ENCODE data around the gene ARID5B. TPM values are rescaled to one million over a fixed set of nuclear protein-coding genes. Genes with fewer than 3 reads are reported as not detected.
A peak's percentile ranks its signal among the peaks of the same experiment; 100 is the strongest.

The ARID5B gene
- total and polyA plus RNA-seq, 2 donors (not counting 3 experiments of a cell fraction or from before 2014, with no cell fraction given) = 5.6 to 8.9 TPM

GRCh38 chr10:61942604-61943461, 41.3 kb downstream of the ARID5B start:
- DNase-seq (ENCODE audit: low read depth, low spot score) = peak; percentile 61
- no peaks in the 10 kb centered on the region for H3K9me3 ChIP-seq (replicated peaks; ENCODE audit: control insufficient read depth, insufficient read depth, low read length)

More at GRCh38 chr10:61942604-61943461, 41.3 kb downstream of the ARID5B start:
- peaks cover 42% of the 10 kb centered on the region for H3K4me1 ChIP-seq (ENCODE audit: control insufficient read depth, extremely low read depth, insufficient read depth, low read length)
- H2AFZ ChIP-seq (ENCODE audit: low read depth, low read length) = peak overlapping the region; percentile 78
- dilution Hi-C loops (cut with MboI; ENCODE audit: extremely low pct_ligation_motif_present, low sequenced_read_pairs) (no loop called here), intact Hi-C loops (cut with micrococcal nuclease) (loop anchor here (1.0 to 5.0 kb wide), 3 partner anchors 39 to 229 kb away; no protein-coding TSS in a partner anchor)
- H3K9me1 ChIP-seq (replicated peaks; ENCODE audit: control insufficient read depth, extremely low read depth, insufficient read depth, low read length) = no peaks in the 10 kb centered on the region
- TSS peak; percentile 82 for BruUV-seq (replicated peaks)
- CTCF ChIA-PET = interaction anchor here (1.0 to 2.5 kb wide), 9 partner anchors 9 to 302 kb away, joined by 3 to 12 read pairs (median 5); no protein-coding TSS in a partner anchor
- peak overlapping the region; percentile 91 for H3K4me2 ChIP-seq (ENCODE audit: insufficient read depth, low read length)
- H3K9ac ChIP-seq (replicated peaks; ENCODE audit: extremely low read depth, insufficient read depth, low read length) = peak overlapping the region; percentile 80
- no peaks in the 10 kb centered on the region for H3K79me2 ChIP-seq (ENCODE audit: control insufficient read depth, insufficient read depth, low read length)
- H3K27ac ChIP-seq (ENCODE audit: insufficient read depth, low read depth, low read length) = peak overlapping the region; percentile 58
- H4K20me1 ChIP-seq (replicated peaks; ENCODE audit: control insufficient read depth, extremely low read depth, insufficient read depth, low read length) = no peaks in the 10 kb centered on the region
- FAIRE-seq = no peak
- TF ChIP-seq MAX (IDR thresholded peaks at IDR 0.05; ENCODE audit: insufficient read depth, insufficient read length) (no peak), MYC (IDR thresholded peaks at IDR 0.05; ENCODE audit: low read depth, low read length) (no peak), GATA2 (IDR thresholded peaks at IDR 0.05; ENCODE audit: insufficient read depth, insufficient read length, low read depth, low read length) (no peak), CTCF (IDR thresholded peaks at IDR 0.05; ENCODE audit: extremely low read depth in 1 of 2, insufficient read depth in 1 of 2, low read depth in 1 of 2, low read length in 2 of 2) (no peak), POLR2AphosphoS5 (IDR thresholded peaks at IDR 0.05; ENCODE audit: insufficient read depth, low read depth, low read length) (no peak), FOS (IDR thresholded peaks at IDR 0.05; ENCODE audit: borderline replicate concordance, insufficient read depth, low read length) (no peak), POLR2A (IDR thresholded peaks at IDR 0.05; ENCODE audit: low read depth, low read length) (no peak), JUN (IDR thresholded peaks at IDR 0.05; ENCODE audit: borderline replicate concordance, insufficient read depth, insufficient read length, low read depth) (no peak), EZH2 (IDR thresholded peaks at IDR 0.05; ENCODE audit: borderline replicate concordance, low read depth, low read length, severe bottlenecking) (no peak)
- no peaks in the 10 kb centered on the region for H3K27me3 ChIP-seq (ENCODE audit: control insufficient read depth in 2 of 2, insufficient read depth in 2 of 2, low read length in 2 of 2)
- no peaks in the 10 kb centered on the region for H3K36me3 ChIP-seq (ENCODE audit: control insufficient read depth in 2 of 2, extremely low read depth in 1 of 2, insufficient read depth in 2 of 2, low read length in 2 of 2)
- POLR2A ChIA-PET = interaction anchor here (0.7 kb wide), 2 partner anchors 39 to 111 kb away, joined by 3 to 8 read pairs; no protein-coding TSS in a partner anchor
- peak overlapping the region in 2 of 3 experiments; percentile 18 to 66 for H3K4me3 ChIP-seq (replicated peaks in 1 of 3; ENCODE audit: insufficient read depth in 1 of 3, low read depth in 1 of 3, low read length in 3 of 3)

Data from endothelial cell of umbilical vein (primary cell).